Limb (tissue), 2 donors: Measurements from ENCODE around the gene RANBP2.
"Not testable (repeated sequence)": the region's sequence is repeated elsewhere in the genome, so short reads cannot be mapped to it uniquely, and the experiment has no call there.

Source experiments
- DNase-seq, 2 donors: peaks; one replicate each; pipeline ENCODE4 v3.0.0-alpha.2; 2016; ENCODE audit errors: extremely low spot score in 2 of 2

Gene RANBP2

GRCh38 chr2:108719149-108720044, at the start of gene RANBP2:
RANBP2 (plus strand) TSS chr2:108719482; CDS start chr2:108719607, 125 bp downstream.
- peak; percentile 97 for DNase-seq

DNA sequence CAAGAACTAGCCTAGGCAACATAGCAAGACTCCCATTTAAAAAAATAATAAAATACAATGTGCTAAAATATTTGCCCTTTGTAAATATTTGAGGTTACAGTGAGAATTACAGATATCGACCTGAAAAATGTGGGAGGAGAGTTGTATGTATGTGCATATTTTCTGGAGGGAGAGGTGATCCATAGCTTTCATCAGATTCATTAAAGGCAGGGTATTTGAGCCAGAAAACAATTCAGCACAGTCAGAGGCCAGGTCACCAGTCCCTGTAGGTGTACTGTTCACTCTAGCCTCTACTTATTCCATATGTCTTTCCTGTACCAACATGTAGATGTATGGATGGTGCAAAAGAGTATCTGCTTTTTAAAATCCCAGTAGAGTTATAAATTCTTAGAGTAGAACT, 49.0 kb upstream of the RANBP2 start:
- not testable (repeated sequence) for DNase-seq

GRCh38 chr2:108672200-108672805, 47.0 kb upstream of the RANBP2 start:
- DNase-seq, result not testable (repeated sequence)

DNA sequence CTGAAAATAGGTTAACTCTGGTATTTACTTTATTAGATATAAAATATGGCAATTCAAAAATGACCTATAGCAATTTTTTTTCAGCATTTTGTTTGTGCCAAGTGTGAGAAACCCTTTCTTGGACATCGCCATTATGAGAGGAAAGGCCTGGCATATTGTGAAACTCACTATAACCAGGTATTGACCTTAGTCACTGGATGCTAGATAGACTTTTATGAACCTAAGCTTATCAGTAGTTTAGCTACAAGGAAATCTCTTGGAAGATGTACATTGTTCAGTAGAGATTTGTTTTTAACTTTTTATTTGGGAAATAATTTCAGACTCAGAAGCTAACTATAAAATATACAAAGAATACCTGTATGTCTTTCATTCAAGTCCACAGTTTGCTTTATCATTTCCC, 42.8 kb upstream of the RANBP2 start:
- DNase-seq, result not testable (repeated sequence)

DNA sequence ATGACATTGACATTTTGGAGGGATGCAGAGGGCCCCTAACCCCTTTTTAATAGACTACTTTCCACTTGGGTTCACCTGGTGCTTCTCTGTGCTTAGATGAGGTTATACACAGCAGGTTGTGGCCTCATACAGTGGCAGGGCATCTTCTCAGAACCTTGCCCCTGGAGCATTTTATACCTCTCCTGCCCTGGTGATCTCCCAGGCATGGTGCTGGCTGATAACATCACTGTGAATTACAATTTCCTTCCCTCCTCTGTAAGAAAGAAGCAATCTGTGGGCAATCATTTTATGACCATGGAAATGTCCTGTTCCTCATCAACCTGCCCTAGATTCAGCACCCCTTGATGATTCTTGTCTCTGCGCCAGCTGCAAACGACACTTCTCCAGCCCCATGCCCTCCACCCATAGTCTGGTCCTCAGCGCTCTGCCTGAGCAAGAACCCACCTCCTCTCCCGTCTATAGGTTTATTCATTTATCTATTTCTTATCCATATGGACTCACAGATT, 42.0 kb upstream of the RANBP2 start:
- DNase-seq, result not testable (repeated sequence)

DNA sequence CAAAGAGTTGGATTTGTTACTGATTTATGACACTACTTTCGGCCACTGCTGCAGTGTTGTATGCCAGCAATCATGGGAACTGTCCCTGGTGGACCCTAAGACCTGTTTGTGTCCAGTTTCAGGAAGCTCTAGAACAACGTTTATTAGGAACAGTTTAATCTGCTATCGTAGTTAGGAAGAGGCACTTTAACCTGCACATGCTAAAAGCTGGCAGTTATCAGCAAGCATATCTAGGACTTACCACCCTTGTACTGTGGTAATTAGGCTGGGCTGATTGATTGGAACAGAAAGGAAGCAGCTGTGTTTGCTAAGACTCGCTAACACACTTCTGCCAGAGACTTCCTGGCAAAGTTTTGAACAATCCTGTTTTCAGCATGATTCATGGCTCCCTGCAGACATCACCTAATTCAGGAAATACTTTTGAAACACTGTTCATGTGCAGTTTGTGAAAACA, 41.1 kb upstream of the RANBP2 start:
- not testable (repeated sequence) for DNase-seq

GRCh38 chr2:108680805-108681204, 38.5 kb upstream of the RANBP2 start:
- DNase-seq, result not testable (repeated sequence)

DNA sequence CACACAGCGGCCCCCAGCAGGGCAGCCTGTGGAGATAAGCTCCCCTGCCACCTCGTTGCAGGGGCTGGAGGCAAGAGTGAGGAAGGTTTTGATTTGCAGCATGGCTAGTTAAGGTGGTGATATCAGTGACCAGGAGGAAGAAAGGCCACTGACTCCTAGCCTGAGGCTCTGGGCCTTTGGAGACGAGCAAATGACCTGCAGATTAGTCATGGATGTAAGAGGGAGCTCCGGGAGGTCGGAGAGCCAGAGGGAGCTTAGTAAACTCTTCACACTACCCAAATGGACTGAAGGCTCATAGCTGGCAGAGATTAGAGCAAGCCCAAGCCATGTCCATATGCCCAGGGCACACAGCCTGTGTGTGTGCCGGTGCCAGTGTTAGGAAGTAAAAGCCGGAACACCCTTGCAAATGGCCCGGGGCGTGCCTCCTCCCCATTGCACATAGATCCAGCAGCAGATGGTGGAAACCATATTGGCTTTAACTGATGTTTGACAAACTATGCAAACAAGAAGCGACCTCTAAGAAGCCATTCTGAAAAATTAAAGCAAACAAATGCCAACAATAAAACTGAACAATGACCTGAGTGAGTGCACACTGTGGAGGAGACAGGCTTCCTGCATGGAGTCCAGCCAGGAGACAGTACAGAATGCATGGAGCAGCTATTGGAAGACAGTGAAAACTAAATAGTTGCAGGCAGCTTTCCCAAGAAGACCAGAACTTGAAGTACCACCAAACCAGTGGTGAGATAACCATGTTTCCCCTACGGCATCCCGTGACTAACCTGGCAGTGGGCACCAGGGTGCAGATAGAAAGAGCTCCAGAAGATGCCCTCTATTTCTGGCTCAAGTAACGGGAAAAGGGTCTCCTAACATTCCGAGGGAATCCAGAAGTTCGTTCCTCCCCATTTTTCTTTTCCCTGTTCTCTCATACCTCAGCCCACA, 30.2 kb upstream of the RANBP2 start:
- DNase-seq, result not testable (repeated sequence)

- DNase-seq, result not testable (repeated sequence)
These were observed 29.3 kb upstream of the RANBP2 start for GRCh38 chr2:108690001-108690400.

DNA sequence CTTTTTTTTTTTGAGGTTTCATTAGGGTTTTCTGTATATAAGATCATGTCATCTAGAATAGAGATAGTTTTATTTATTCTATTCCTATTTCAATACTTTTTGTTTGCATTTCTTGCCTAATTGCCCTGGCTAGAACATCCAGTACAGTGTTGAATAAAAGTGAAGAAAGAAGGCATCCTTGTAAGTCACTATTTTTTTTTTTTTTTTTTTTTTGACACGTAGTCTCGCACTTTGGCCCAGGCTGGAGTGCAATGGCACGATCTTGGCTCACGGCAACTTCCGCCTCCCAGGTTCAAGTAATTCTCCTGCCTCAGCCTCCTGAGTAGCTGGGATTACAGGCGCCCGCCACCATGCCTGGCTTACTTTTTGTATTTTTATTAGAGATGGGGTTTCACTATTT, 27.8 kb upstream of the RANBP2 start:
- DNase-seq, result no peak

GRCh38 chr2:108701208-108701607, 18.1 kb upstream of the RANBP2 start:
- DNase-seq, result no peak

- no peak for DNase-seq
These were observed 17.5 kb upstream of the RANBP2 start for GRCh38 chr2:108701806-108702205.

DNA sequence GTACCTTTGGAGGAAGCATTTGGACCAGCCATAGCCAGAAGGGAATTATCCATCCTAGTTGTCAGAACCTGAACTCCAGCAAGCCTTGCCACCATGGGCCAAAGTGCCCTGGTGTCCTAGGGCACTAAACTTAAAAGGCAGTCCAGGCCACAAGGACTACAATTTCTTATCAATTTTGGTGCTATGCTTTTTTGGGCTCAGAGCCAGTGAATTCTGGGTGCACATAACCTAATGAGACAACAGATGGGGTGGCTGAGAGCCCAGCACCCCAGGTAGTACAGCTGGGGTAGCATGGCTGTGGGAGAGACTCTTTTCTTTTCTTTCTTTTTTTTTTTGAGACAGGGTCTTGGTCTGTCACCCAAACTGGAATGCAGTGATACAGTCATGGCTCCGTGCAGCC, 14.4 kb upstream of the RANBP2 start:
- DNase-seq, result no peak

- DNase-seq, result no peak
These were observed 12.0 kb upstream of the RANBP2 start for GRCh38 chr2:108707300-108707699.

GRCh38 chr2:108716971-108717370, 2.3 kb upstream of the RANBP2 start:
- not testable (repeated sequence) for DNase-seq

DNA sequence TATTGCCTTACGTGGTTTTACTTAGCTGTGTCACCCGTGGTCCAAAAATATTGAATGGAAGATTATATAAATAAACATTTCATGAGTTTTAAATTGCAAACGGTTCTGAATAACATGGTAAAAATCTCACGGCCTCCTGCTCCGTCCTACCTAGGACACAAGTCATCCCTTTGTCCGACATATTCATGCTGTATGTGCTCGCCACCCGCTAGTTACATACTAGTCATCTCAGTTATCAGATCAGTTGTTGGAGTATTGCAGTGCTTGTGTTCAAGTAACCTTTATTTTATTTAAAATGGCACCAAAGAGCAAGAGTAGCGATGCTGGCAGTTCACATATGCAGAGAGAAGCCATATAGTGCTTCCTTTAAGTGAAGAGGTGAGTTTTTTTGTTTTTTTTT, 6.8 kb downstream of the RANBP2 start:
- not testable (repeated sequence) for DNase-seq

DNA sequence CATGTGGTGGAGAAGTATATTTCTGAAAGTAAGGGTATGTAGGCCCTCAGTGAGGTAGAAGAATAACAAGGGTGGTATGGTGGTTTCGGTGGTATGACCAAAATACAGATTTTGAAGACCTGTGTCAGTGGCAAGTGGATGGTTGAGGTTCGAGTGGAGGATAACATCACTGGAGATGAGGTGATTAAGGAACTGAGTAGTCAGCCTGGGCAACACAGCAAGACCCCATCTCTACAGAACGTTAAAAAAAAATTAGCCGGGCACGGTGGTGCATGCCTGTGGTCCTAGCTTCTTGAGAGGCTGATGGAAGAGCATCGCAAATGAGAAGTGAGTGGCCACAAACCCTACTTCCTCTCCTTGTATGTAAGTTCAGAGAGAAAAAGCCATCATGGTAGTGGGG, 15.4 kb downstream of the RANBP2 start:
- DNase-seq, result not testable (repeated sequence)

DNA sequence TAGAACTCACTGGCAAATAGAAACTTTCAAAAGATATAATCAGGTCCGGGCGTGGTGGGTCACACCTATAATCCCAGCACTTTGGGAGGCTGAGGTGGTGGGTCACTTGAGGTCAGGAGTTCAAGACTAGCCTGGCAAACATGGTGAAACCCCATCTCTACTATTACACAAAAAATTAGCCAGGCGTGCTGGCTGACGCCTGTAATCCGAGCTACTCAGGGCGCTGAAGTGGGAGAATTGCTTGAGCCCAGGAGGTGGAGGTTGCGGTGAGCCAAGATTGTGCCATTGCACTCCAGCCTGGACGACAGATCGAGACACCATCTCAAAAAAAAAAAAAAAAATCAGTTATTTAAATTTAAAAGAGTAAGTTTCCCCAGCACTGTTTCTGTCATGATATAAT, 38.7 kb downstream of the RANBP2 start:
- DNase-seq, result not testable (repeated sequence)

GRCh38 chr2:108762618-108763017, 43.3 kb downstream of the RANBP2 start:
- DNase-seq, result not testable (repeated sequence)

DNA sequence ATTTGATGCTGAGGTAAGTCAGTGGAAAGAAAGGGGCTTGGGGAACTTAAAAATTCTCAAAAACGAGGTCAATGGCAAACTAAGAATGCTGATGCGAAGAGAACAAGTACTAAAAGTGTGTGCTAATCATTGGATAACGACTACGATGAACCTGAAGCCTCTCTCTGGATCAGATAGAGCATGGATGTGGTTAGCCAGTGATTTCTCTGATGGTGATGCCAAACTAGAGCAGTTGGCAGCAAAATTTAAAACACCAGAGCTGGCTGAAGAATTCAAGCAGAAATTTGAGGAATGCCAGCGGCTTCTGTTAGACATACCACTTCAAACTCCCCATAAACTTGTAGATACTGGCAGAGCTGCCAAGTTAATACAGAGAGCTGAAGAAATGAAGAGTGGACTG, 47.4 kb downstream of the RANBP2 start:
- not testable (repeated sequence) for DNase-seq

GRCh38 chr2:108767859-108768258, 48.6 kb downstream of the RANBP2 start:
- DNase-seq, result not testable (repeated sequence)
